Measurements from ENCODE around the gene PMCH. TPM values are rescaled to one million over a fixed set of nuclear protein-coding genes. Genes with fewer than 3 reads are reported as not detected.

PMCH gene, protein sequence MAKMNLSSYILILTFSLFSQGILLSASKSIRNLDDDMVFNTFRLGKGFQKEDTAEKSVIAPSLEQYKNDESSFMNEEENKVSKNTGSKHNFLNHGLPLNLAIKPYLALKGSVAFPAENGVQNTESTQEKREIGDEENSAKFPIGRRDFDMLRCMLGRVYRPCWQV
- not detected in 2 replicates for total RNA-seq (2021; fragmentation: NEBNext Ultra II Directional; extraction: Animal tissue kit (Norgen Biotek cat#: 25700))
- not detected in 2 replicates for polyA plus RNA-seq (2011; rRNA removed)
- not detected for polyA plus RNA-seq (2011; cell fraction: cytosol; rRNA removed)
- polyA plus RNA-seq (2011; cell fraction: nucleus; rRNA removed), result not detected
- polyA plus RNA-seq (2012, experiment 1 of 2), result not detected in 4 replicates
- not detected for polyA plus RNA-seq (2012, experiment 2 of 2)
- polyA plus RNA-seq (2013, experiment 1 of 2), result not detected
- polyA plus RNA-seq (2013, experiment 2 of 2), result not detected
- not detected in 2 replicates for polyA minus RNA-seq (2011; rRNA and poly(A)+ RNA removed)
- not detected for polyA minus RNA-seq (2011; cell fraction: cytosol; rRNA and poly(A)+ RNA removed)
- polyA minus RNA-seq (2011; cell fraction: nucleus; rRNA and poly(A)+ RNA removed), result not detected
- long read RNA-seq, experiment 1, result 0 reads
- long read RNA-seq, experiment 2, result 0 reads

DNA sequence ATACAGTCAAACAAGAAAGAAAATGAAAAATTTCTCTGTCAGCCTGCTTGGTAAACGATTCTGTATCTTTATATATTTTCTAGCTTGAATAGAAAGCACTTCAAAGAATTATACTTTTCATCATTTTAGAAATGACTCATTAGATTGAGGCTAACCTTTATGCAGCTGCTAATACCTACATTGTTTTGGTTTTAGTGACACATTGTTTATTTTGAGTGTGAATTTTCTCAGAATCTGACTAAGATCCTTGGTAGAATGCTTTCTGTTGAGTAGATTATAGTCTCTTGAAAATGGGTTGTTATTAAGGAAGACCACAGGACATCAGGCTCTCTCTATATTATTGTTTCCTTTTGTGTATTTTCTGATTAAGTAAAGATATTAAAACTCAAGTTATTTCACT lies at the start of gene PMCH:
Gene PMCH (minus strand): TSS at position 45 of the 400 bp plus-strand sequence. CDS start 63 bp downstream, outside the sequence.
- Histone ChIP-seq H2BK5ac (ENCODE audit: low read depth, low read length) (no peak within 1 kb of the TSS), H3K18ac (ENCODE audit: extremely low read depth, low read length) (no peak within 1 kb of the TSS), H2AFZ (ENCODE audit: low read length) (no peak within 1 kb of the TSS), H3K4ac (replicated peaks; ENCODE audit: insufficient read length, low read depth, low read length) (no peak within 1 kb of the TSS), H4K5ac (ENCODE audit: insufficient read length, low read depth, low read length) (no peak within 1 kb of the TSS), H3K9me3 (ENCODE audit: insufficient read depth in 2 of 2, low read depth in 1 of 2, low read length in 1 of 2) (no peaks in the 10 kb centered on the region), H3K79me1 (ENCODE audit: low read depth, low read length) (no peaks in the 10 kb centered on the region), H4K20me1 (replicated peaks in 1 of 2; ENCODE audit: control insufficient read depth in 1 of 2, insufficient read depth in 2 of 2, low read length in 2 of 2) (no peaks in the 10 kb centered on the region), H3K56ac (replicated peaks; ENCODE audit: insufficient read length, low read depth, low read length) (no peak within 1 kb of the TSS), H4K91ac (replicated peaks; ENCODE audit: insufficient read length, low read length) (no peak within 1 kb of the TSS), H3K23me2 (ENCODE audit: low read depth, low read length) (no peaks in the 10 kb centered on the region), H3K36me3 (ENCODE audit: control insufficient read depth in 2 of 4, insufficient read depth in 4 of 4, low read length in 3 of 4) (peaks cover 0 to 4% (median 1%) of the 10 kb centered on the region in 4 experiments; a peak in 2 of 8 replicates), H4K8ac (ENCODE audit: extremely low read depth, insufficient read depth, low read length) (no peak within 1 kb of the TSS), H3K4me2 (ENCODE audit: insufficient read depth in 1 of 2, low read depth in 2 of 2, low read length in 2 of 2) (no peak within 1 kb of the TSS), H3K27me3 (replicated peaks in 1 of 4; ENCODE audit: control insufficient read depth in 3 of 4, extremely low read depth in 1 of 4, insufficient read depth in 3 of 4, low read length in 3 of 4) (no peaks in the 10 kb centered on the region), H2BK12ac (ENCODE audit: low read depth, low read length) (no peak within 1 kb of the TSS), H2BK20ac (ENCODE audit: low read length) (no peak within 1 kb of the TSS), H3K9ac (replicated peaks in 1 of 4; ENCODE audit: extremely low read depth in 1 of 4, low read depth in 3 of 4, low read length in 3 of 4) (no peak within 1 kb of the TSS), H2BK120ac (replicated peaks; ENCODE audit: low read depth, low read length) (no peak within 1 kb of the TSS), H3K27ac (ENCODE audit: low read depth, low read length) (no peak within 1 kb of the TSS), H2BK15ac (ENCODE audit: low read length) (no peak within 1 kb of the TSS), H2AK5ac (ENCODE audit: low read depth, low read length) (no peak within 1 kb of the TSS), H3K4me3 (ENCODE audit: extremely low read depth in 1 of 4, insufficient read depth in 2 of 4, low read depth in 3 of 4, low read length in 4 of 4) (no peak within 1 kb of the TSS), H3K14ac (ENCODE audit: insufficient read length) (no peak within 1 kb of the TSS), H3K79me2 (ENCODE audit: control insufficient read depth in 1 of 2, insufficient read depth in 2 of 2, low read length in 2 of 2) (no peaks in the 10 kb centered on the region), H3K4me1 (replicated peaks in 1 of 4; ENCODE audit: control insufficient read depth in 3 of 4, insufficient read depth in 4 of 4, low read length in 3 of 4) (no peaks in the 10 kb centered on the region), H3K23ac (ENCODE audit: insufficient read length) (no peak within 1 kb of the TSS)
- ChIA-PET POLR2A (ENCODE audit: partially characterized antibody) (no interaction called here), CTCF (ENCODE audit: partially characterized antibody) (no interaction called here)
- no peak for TF ChIP-seq BACH1 (IDR thresholded peaks at IDR 0.05; ENCODE audit: low read length)
- TF ChIP-seq E2F6 (IDR thresholded peaks at IDR 0.05), result no peak
- no peak for TF ChIP-seq TBP (IDR thresholded peaks at IDR 0.05; ENCODE audit: low read depth, low read length)
- no peak for FAIRE-seq
- DNase-seq (ENCODE audit: low read depth in 1 of 2, low spot score in 2 of 2), result no peak
- WGBS, 2 experiments (ENCODE audit: extremely low coverage in 1 of 2, insufficient coverage in 1 of 2, insufficient read length in 1 of 2, insufficient replicate concordance in 2 of 2, low coverage in 1 of 2, low lambda C conversion rate in 2 of 2, missing lambda C conversion rate in 1 of 2), result 96% methylated on average over 1 of the region's 1 CpG; no CpG with 5 or more reads in 1 of the 2 experiments
